GM21576 (cell line): Measurements from ENCODE around the gene UBL7.

Experiments used
- ATAC-seq: cut with Tn5 transposase; IDR thresholded peaks from one replicate; pipeline ENCODE4 v1.9.1; 2021; ENCODE audit warnings: mild to moderate bottlenecking, moderate library complexity; ENCODE audit not compliant: unreplicated experiment

The UBL7 gene

GRCh38 chr15:74425630-74426029, 35.3 kb downstream of the UBL7 start:
- no peak for ATAC-seq

GRCh38 chr15:74424901-74425528, 35.9 kb downstream of the UBL7 start:
- no peak for ATAC-seq

GRCh38 chr15:74423431-74424257, 37.3 kb downstream of the UBL7 start:
- ATAC-seq, result no peak

GRCh38 chr15:74422652-74423430, 38.1 kb downstream of the UBL7 start:
- no peak for ATAC-seq

GRCh38 chr15:74422265-74422651, 38.7 kb downstream of the UBL7 start:
- ATAC-seq, result no peak

GRCh38 chr15:74421302-74422245, 39.4 kb downstream of the UBL7 start:
- ATAC-seq, result no peak

- ATAC-seq, result no peak
Measured at GRCh38 chr15:74420193-74420905, 40.6 kb downstream of the UBL7 start.

GRCh38 chr15:74419432-74419831, 41.5 kb downstream of the UBL7 start:
- no peak for ATAC-seq

GRCh38 chr15:74418575-74419338, 42.2 kb downstream of the UBL7 start:
- no peak for ATAC-seq

- ATAC-seq, result no peak
Measured at GRCh38 chr15:74417670-74418069, 43.3 kb downstream of the UBL7 start.

GRCh38 chr15:74417225-74417624, 43.7 kb downstream of the UBL7 start:
- no peak for ATAC-seq

- ATAC-seq, result no peak
Measured at GRCh38 chr15:74415966-74416916, 44.7 kb downstream of the UBL7 start.

GRCh38 chr15:74414603-74415338, 46.2 kb downstream of the UBL7 start:
- no peak for ATAC-seq

- no peak for ATAC-seq
Measured at GRCh38 chr15:74414081-74414580, 46.8 kb downstream of the UBL7 start.

GRCh38 chr15:74413350-74414080, 47.4 kb downstream of the UBL7 start:
- ATAC-seq, result no peak

GRCh38 chr15:74412159-74412558, 48.8 kb downstream of the UBL7 start:
- no peak for ATAC-seq

GRCh38 chr15:74411686-74412085, 49.3 kb downstream of the UBL7 start:
- no peak for ATAC-seq
